K562 (cell line): ENCODE data around the gene CT45A10. TPM values are rescaled to one million over a fixed set of nuclear protein-coding genes. Genes with fewer than 3 reads are reported as not detected.

Experiments
- ATAC-seq: fragments of 200-7000 bp; cut with Tn5 transposase; 3 replicates; pipeline ENCODE4 v1.9.1; 2020; ENCODE audit warnings: moderate library complexity
- BruUV-seq: library from RNA; stranded (reverse); fragments of 400-500 nt; replicated peaks from 2 replicates; lab custom pipeline; 2021; lab: Mats Ljungman, UMichigan
- CTCF ChIA-PET: fragments of 300-600 bp; formaldehyde crosslinking; extraction: SDS; loops from one replicate; lab custom pipeline; 2021; ENCODE audit warnings: low intra/inter-chr PET ratio; lab: Yijun Ruan, JAX
- POLR2A ChIA-PET: fragments of 300-600, 350-650 bp; sonication (Branson Sonifier 250); formaldehyde crosslinking; extraction: SDS; loops from one replicate; lab custom pipeline; 2021; ENCODE audit warnings: antibody characterized with exemption, inconsistent platforms; lab: Yijun Ruan, JAX
- DNase-seq, 4 experiments: peaks; one replicate each; pipeline versions ENCODE4 v3.0.0 to v3.0.0-alpha.2; 2011 to 2018; ENCODE audit warnings: low spot score in 3 of 4, mixed read lengths in 3 of 4; ENCODE audit errors: extremely low read depth in 1 of 4
- FAIRE-seq: peaks from 2 replicates; lab custom pipeline; 2011; peaks lifted over from hg19 to GRCh38; lab: Jason Lieb, UNC
- H2AFZ ChIP-seq: 2 replicates; pipeline ENCODE4 v1.6.0; 2011; ENCODE audit warnings: low read depth, low read length, control low read depth, inconsistent platforms
- H3K27ac ChIP-seq: fragments of 200-600 bp; 3 replicates; pipeline ENCODE4 v1.8.0; 2011; ENCODE audit warnings: low read depth, mild to moderate bottlenecking, control low read depth, inconsistent platforms, low read length, moderate library complexity, mixed read lengths; ENCODE audit errors: extremely low read depth
- H3K27me3 ChIP-seq, 2 experiments: fragments of 300-600 bp in 1 of 2; 2 replicates in 1 of 2; 3 replicates in 1 of 2; pipeline versions ENCODE4 v1.6.0 to v1.8.0; 2011; ENCODE audit warnings: inconsistent platforms in 2 of 2, low read length in 2 of 2, mild to moderate bottlenecking in 1 of 2, mixed read lengths in 1 of 2, moderate library complexity in 1 of 2; ENCODE audit not compliant: control insufficient read depth in 2 of 2, insufficient read depth in 2 of 2
- H3K36me3 ChIP-seq: fragments of 300-600 bp; 3 replicates; pipeline ENCODE4 v1.8.0; 2011; ENCODE audit warnings: mild to moderate bottlenecking, low read length, inconsistent platforms; ENCODE audit not compliant: control insufficient read depth, insufficient read depth
- H3K4me1 ChIP-seq, 2 experiments: fragments of 200-600 bp in 1 of 2; replicated peaks in 1 of 2; 2 replicates in 1 of 2; 3 replicates in 1 of 2; pipeline versions ENCODE4 v1.5.1 to v1.8.0; 2011; ENCODE audit warnings: inconsistent platforms in 2 of 2, low read length in 2 of 2, mild to moderate bottlenecking in 1 of 2, mixed read lengths in 1 of 2, moderate library complexity in 1 of 2; ENCODE audit not compliant: control insufficient read depth in 2 of 2, insufficient read depth in 2 of 2
- H3K4me2 ChIP-seq: 2 replicates; pipeline ENCODE4 v1.6.1; 2011; ENCODE audit warnings: low read length, control low read depth, inconsistent platforms, mixed read lengths; ENCODE audit not compliant: insufficient read depth
- H3K4me3 ChIP-seq: fragments of 200-600 bp; sonication (generic), shearing (Covaris generic); 2 replicates; pipeline ENCODE4 v1.5.1; 2016; ENCODE audit warnings: control low read depth, inconsistent platforms
- H3K79me2 ChIP-seq: fragments of 200-600 bp; 3 replicates; pipeline ENCODE4 v1.8.0; 2011; ENCODE audit warnings: low read length, inconsistent platforms; ENCODE audit not compliant: control insufficient read depth, insufficient read depth
- H3K9ac ChIP-seq, 2 experiments: 2 replicates each; pipeline versions ENCODE4 v1.6.0 to v1.6.1; 2011; ENCODE audit warnings: low read depth in 2 of 2, low read length in 2 of 2, control low read depth in 1 of 2, inconsistent platforms in 1 of 2, mild to moderate bottlenecking in 1 of 2, mixed read lengths in 1 of 2; ENCODE audit not compliant: insufficient read depth in 1 of 2
- H3K9me1 ChIP-seq: one replicate; pipeline ENCODE4 v1.6.0; 2011; ENCODE audit warnings: inconsistent platforms, mild to moderate bottlenecking, low read length, moderate library complexity; ENCODE audit not compliant: control insufficient read depth, insufficient read depth
- H3K9me3 ChIP-seq: replicated peaks from 2 replicates; pipeline ENCODE4 v1.5.1; 2011; ENCODE audit warnings: low read depth, low read length, inconsistent platforms; ENCODE audit not compliant: control insufficient read depth, insufficient read depth
- H4K20me1 ChIP-seq: replicated peaks from 2 replicates; pipeline ENCODE4 v1.6.1; 2011; ENCODE audit warnings: low read length, inconsistent platforms, mixed read lengths; ENCODE audit not compliant: control insufficient read depth, insufficient read depth
- CC2D1A ChIP-seq: fragments of 450-650 bp; IDR thresholded peaks from 2 replicates; pipeline ENCODE4 v1.6.1; 2017; ENCODE audit warnings: mild to moderate bottlenecking
- GATA2 ChIP-seq: sonication (generic); formaldehyde crosslinking; IDR thresholded peaks from 2 replicates; pipeline ENCODE4 v1.4.0; 2020; ENCODE audit warnings: mild to moderate bottlenecking, missing genetic modification reagents
- HIVEP1 ChIP-seq: fragments of 250-450 bp; sonication (Bioruptor Pico); IDR thresholded peaks from 2 replicates; pipeline ENCODE4 v1.4.0; 2020; ENCODE audit warnings: mild to moderate bottlenecking
- HLTF ChIP-seq: fragments of 450-650 bp; IDR thresholded peaks from 2 replicates; pipeline ENCODE4 v1.6.1; 2016
- IRF1 ChIP-seq: sonication (generic); formaldehyde crosslinking; IDR thresholded peaks from 2 replicates; pipeline ENCODE4 v1.8.0; 2022; ENCODE audit warnings: missing genetic modification reagents, mild to moderate bottlenecking, borderline replicate concordance
- LEF1 ChIP-seq: fragments of 450-650 bp; IDR thresholded peaks from 2 replicates; pipeline ENCODE4 v1.6.1; 2016; ENCODE audit warnings: mild to moderate bottlenecking
- MAFK ChIP-seq: IDR thresholded peaks from 2 replicates; pipeline ENCODE4 v1.6.1; 2011; ENCODE audit warnings: low read length, improper control_type of control experiment
- RAD51 ChIP-seq: fragments of 450-650 bp; IDR thresholded peaks from 2 replicates; pipeline ENCODE4 v1.7.1; 2016; ENCODE audit warnings: low read depth, mild to moderate bottlenecking, borderline replicate concordance
- RNF2 ChIP-seq: sonication (generic); IDR thresholded peaks from 2 replicates; pipeline ENCODE4 v1.6.1; 2016
- SPI1 ChIP-seq: IDR thresholded peaks from 2 replicates; pipeline ENCODE4 v1.6.1; 2011; ENCODE audit warnings: low read depth, low read length, control low read depth, borderline replicate concordance
- ZFP1 ChIP-seq: fragments of 450-650 bp; formaldehyde crosslinking; IDR thresholded peaks from 2 replicates; pipeline ENCODE4 v1.4.0; 2020; ENCODE audit warnings: mild to moderate bottlenecking, mixed read lengths
- ZNF316 ChIP-seq: fragments of 450-650 bp; IDR thresholded peaks from 2 replicates; pipeline ENCODE4 v1.6.1; 2016
- ZNF639 ChIP-seq, 2 experiments: fragments of 200-800 bp in 1 of 2; sonication (Bioruptor generic) in 1 of 2; sonication (generic) in 1 of 2; formaldehyde crosslinking in 1 of 2; IDR thresholded peaks in 1 of 2; conservative IDR thresholded peaks in 1 of 2; 2 replicates each; pipeline versions ENCODE4 v1.5.0 to v1.6.1; 2016 to 2020; ENCODE audit warnings: missing compliant biosample characterization in 1 of 2, missing genetic modification characterization in 1 of 2, missing genetic modification reagents in 1 of 2
- ZNF740 ChIP-seq, 3 experiments: fragments of 200-800 bp in 1 of 3; sonication (Bioruptor generic) in 1 of 3; sonication (generic) in 1 of 3; formaldehyde crosslinking in 1 of 3; IDR thresholded peaks; 2 replicates each; pipeline versions ENCODE4 v1.6.1 to v1.8.0; 2016 to 2022; ENCODE audit warnings: mild to moderate bottlenecking in 2 of 3, missing compliant biosample characterization in 2 of 3, missing genetic modification characterization in 2 of 3, missing genetic modification reagents in 1 of 3
- WGBS: fragments of 100-300 bp; shearing (Covaris generic); methylation state at CpG from one replicate; pipeline ENCODE4 v1.1.6; 2016; ENCODE audit warnings: low coverage, mixed read lengths; ENCODE audit not compliant: insufficient coverage; ENCODE audit errors: missing lambda C conversion rate; 5-methylcytosine and 5-hydroxymethylcytosine counted together
- in situ Hi-C: fragments of 300-500 bp; cut with MboI; formaldehyde crosslinking; loops from 4 replicates; pipeline ENCODE4 v1.15.0; 2018; ENCODE audit warnings: inconsistent platforms, mixed read lengths
- intact Hi-C: fragments of 100-400 bp; cut with micrococcal nuclease; formaldehyde crosslinking; loops from 2 replicates; pipeline ENCODE4 v1.14.2; 2022
- polyA plus RNA-seq, 8 experiments: library from polyadenylated mRNA; depleted of rRNA in 4 of 8; stranded (reverse) in 5 of 8; unstranded in 3 of 8; fragments of >200 nt; fragmentation: Nextera tagmentation in 2 of 8; fragmentation: Illumina TruSeq in 1 of 8; extraction: Ambion mirVana in 2 of 8; extraction: Trizol in 1 of 8; gene quantifications; 2 replicates each; pipeline versions ENCODE4 v1.2.1 to v1.2.3, GENCODE V29; 2011 to 2014; ENCODE audit warnings: inconsistent platforms in 1 of 8, missing spikeins in 1 of 8
- total RNA-seq, 7 experiments: library from RNA; depleted of rRNA in 6 of 7; stranded (reverse); fragments of >200 nt in 6 of 7; fragmentation: Illumina TruSeq in 2 of 7; extraction: Trizol in 2 of 7; gene quantifications; 2 replicates each; pipeline versions ENCODE4 v1.2.1 to v1.2.3, GENCODE V29; 2011 to 2021; ENCODE audit warnings: low replicate concordance in 1 of 7
- TF ChIP-seq, protein P1 (sequence below): fragments of 450-650 bp; formaldehyde crosslinking; IDR thresholded peaks from 2 replicates; pipeline ENCODE4 v1.4.0; 2020; ENCODE audit warnings: mild to moderate bottlenecking, moderate library complexity

CT45A10 gene
- total and polyA plus RNA-seq, 9 of the 15 experiments (the other 6 are each of a cell fraction or from before 2014, with no cell fraction given): 78.1 to 175 (median 102) TPM

GRCh38 chrX:135914404-135914803, 21.2 kb upstream of the CT45A10 start:
- BruUV-seq: no TSS peak
- Histone ChIP-seq H3K4me1 (peaks cover 4 to 12% of the 10 kb centered on the region in 2 experiments; a peak in 3 of 5 replicates), H3K36me3 (peaks cover 30% of the 10 kb centered on the region; the same call in 2 of the 3 replicates), H2AFZ (no peak overlapping the region), H4K20me1 (no peaks in the 10 kb centered on the region), H3K9ac (no peak overlapping the region; a peak in 1 of 4 replicates), H3K4me3 (no peak overlapping the region), H3K4me2 (peak overlapping the region; percentile 53), H3K79me2 (no peaks in the 10 kb centered on the region), H3K9me3 (no peaks in the 10 kb centered on the region), H3K9me1 (no peaks in the 10 kb centered on the region), H3K27ac (no peak overlapping the region; the same call in 2 of the 3 replicates), H3K27me3 (no peaks in the 10 kb centered on the region)
- CTCF ChIA-PET: no interaction called here
- FAIRE-seq (peak; percentile 92), ATAC-seq (peak; percentile 91), DNase-seq (peak; percentile 18 to 79 (median 36))
- in situ Hi-C loops: no loop called here
- POLR2A ChIA-PET: interaction anchor here (0.6 to 1.0 kb wide), 3 partner anchors 19 to 519 kb away, joined by 3 to 5 read pairs (median 3); partner anchors contain the start of genes CT45A10 and SAGE1
- intact Hi-C loops: no loop called here
- WGBS: 3% methylated on average over 5 of the region's 5 CpGs
- TF ChIP-seq LEF1 (peak; percentile 67), ZFP1 (CRISPR knock-in tag) (no peak), RAD51 (peak; percentile 24; the same call in 1 of the 2 replicates), ZNF740 (CRISPR knock-in tag; IDR thresholded peaks at IDR 0.05) (no peak), ZNF740 (tag; IDR thresholded peaks at IDR 0.05) (no peak), SPI1 (peak; percentile 54; the same call in 1 of the 2 replicates), ZNF316 (peak; percentile 73), RNF2 (peak; percentile 31; the same call in 1 of the 2 replicates), HLTF (0 out of 2 replicates have a peak, but pooled peaks have one; percentile 47), IRF1 (CRISPR knock-in tag) (no peak), HIVEP1 (CRISPR knock-in tag) (0 out of 2 replicates have a peak, but pooled peaks have one; percentile 9), CC2D1A (peak; percentile 90; the same call in 1 of the 2 replicates), ZNF639 (CRISPR knock-in tag; conservative IDR thresholded peaks at IDR 0.05 in 1 of 2, IDR thresholded peaks at IDR 0.05 in 1 of 2) (peak in 1 of 2 experiments; percentile 74; a peak in 2 of 4 replicates), MAFK (no peak; the same call in 1 of the 2 replicates), GATA2 (peak; percentile 88)
- TF ChIP-seq, protein P1, sequence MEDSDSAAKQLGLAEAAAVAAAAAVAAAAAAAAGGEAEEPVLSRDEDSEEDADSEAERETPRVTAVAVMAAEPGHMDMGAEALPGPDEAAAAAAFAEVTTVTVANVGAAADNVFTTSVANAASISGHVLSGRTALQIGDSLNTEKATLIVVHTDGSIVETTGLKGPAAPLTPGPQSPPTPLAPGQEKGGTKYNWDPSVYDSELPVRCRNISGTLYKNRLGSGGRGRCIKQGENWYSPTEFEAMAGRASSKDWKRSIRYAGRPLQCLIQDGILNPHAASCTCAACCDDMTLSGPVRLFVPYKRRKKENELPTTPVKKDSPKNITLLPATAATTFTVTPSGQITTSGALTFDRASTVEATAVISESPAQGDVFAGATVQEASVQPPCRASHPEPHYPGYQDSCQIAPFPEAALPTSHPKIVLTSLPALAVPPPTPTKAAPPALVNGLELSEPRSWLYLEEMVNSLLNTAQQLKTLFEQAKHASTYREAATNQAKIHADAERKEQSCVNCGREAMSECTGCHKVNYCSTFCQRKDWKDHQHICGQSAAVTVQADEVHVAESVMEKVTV (CRISPR knock-in tag): no peak
